Panc1 (cell line): ENCODE measurements around the gene CHCHD3. TPM values are rescaled to one million over a fixed set of nuclear protein-coding genes. Genes with fewer than 3 reads are reported as not detected.

Source experiments
- ATAC-seq: fragments of 200-7000 bp; cut with Tn5 transposase; 2 replicates; pipeline ENCODE4 v1.9.1; 2020; ENCODE audit warnings: mild to moderate bottlenecking, moderate library complexity
- BruUV-seq: library from RNA; stranded (reverse); fragments of 400-500 nt; replicated peaks from 2 replicates; lab custom pipeline; 2021; lab: Mats Ljungman, UMichigan
- CTCF ChIA-PET: fragments of 300-600 bp; sonication (Branson Sonifier 250); formaldehyde crosslinking; loops from one replicate; lab custom pipeline; 2022; ENCODE audit warnings: antibody characterized with exemption; lab: Charles Lee
- POLR2A ChIA-PET: fragments of 300-600 bp; sonication (Branson Sonifier 250); formaldehyde crosslinking; loops from one replicate; lab custom pipeline; 2022; ENCODE audit warnings: antibody characterized with exemption; lab: Charles Lee
- DNase-seq: peaks from one replicate; pipeline ENCODE4 v3.0.0-alpha.2; 2010; ENCODE audit warnings: low read depth, low spot score
- H3K27ac ChIP-seq: 2 replicates; pipeline ENCODE4 v1.5.1; 2011; ENCODE audit warnings: mild to moderate bottlenecking, low read length, inconsistent platforms
- H3K27me3 ChIP-seq: fragments of 200-500 bp; sonication (Bioruptor generic); 2 replicates; pipeline ENCODE4 v1.6.0; 2014; ENCODE audit warnings: low read length, inconsistent platforms; ENCODE audit not compliant: control insufficient read depth, insufficient read depth
- H3K36me3 ChIP-seq: fragments of 200-500 bp; sonication (Bioruptor generic); 2 replicates; pipeline ENCODE4 v1.5.1; 2014; ENCODE audit warnings: inconsistent platforms, mild to moderate bottlenecking, low read length, moderate library complexity; ENCODE audit not compliant: control insufficient read depth, insufficient read depth
- H3K4me1 ChIP-seq: 2 replicates; pipeline ENCODE4 v1.5.1; 2011; ENCODE audit warnings: inconsistent platforms, mild to moderate bottlenecking, low read length, moderate library complexity; ENCODE audit not compliant: control insufficient read depth, insufficient read depth
- H3K4me3 ChIP-seq, 2 experiments: 2 replicates each; pipeline ENCODE4 v1.5.1; 2011 to 2012; ENCODE audit warnings: low read depth in 2 of 2, low read length in 2 of 2, mild to moderate bottlenecking in 2 of 2, inconsistent platforms in 1 of 2, moderate library complexity in 1 of 2
- H3K9me3 ChIP-seq: fragments of 200-500 bp; sonication (Bioruptor generic); 2 replicates; pipeline ENCODE4 v1.5.1; 2014; ENCODE audit warnings: low read depth, mild to moderate bottlenecking, inconsistent platforms, low read length, moderate library complexity; ENCODE audit not compliant: control insufficient read depth, insufficient read depth
- CTCF ChIP-seq: fragments of 450-650 bp; IDR thresholded peaks from 2 replicates; pipeline ENCODE4 v1.5.1; 2017; ENCODE audit warnings: mild to moderate bottlenecking
- POLR2AphosphoS5 ChIP-seq: IDR thresholded peaks from 2 replicates; pipeline ENCODE4 v1.6.1; 2012; ENCODE audit warnings: mild to moderate bottlenecking, low read depth, low read length, moderate library complexity
- REST ChIP-seq, 2 experiments: IDR thresholded peaks; 2 replicates each; pipeline ENCODE4 v1.6.1; 2011 to 2012; ENCODE audit warnings: low read depth in 2 of 2, control low read depth in 1 of 2, low read length in 1 of 2, mild to moderate bottlenecking in 1 of 2, moderate library complexity in 1 of 2; ENCODE audit not compliant: insufficient read depth in 1 of 2
- SIN3A ChIP-seq: IDR thresholded peaks from 2 replicates; pipeline ENCODE4 v1.6.1; 2012; ENCODE audit warnings: low read depth, mild to moderate bottlenecking, low read length, moderate library complexity, borderline replicate concordance; ENCODE audit not compliant: insufficient read depth
- TCF7L2 ChIP-seq: IDR thresholded peaks from 2 replicates; pipeline ENCODE4 v1.6.1; 2011; ENCODE audit warnings: mild to moderate bottlenecking, low read depth, low read length, inconsistent platforms
- in situ Hi-C: cut with HindIII; loops from 2 replicates; pipeline ENCODE4 v1.10.0; 2016; ENCODE audit warnings: low sequenced_read_pairs, low pct_unique_long_range_greater_than_20kb
- intact Hi-C: fragments of 100-400 bp; cut with micrococcal nuclease; formaldehyde crosslinking; loops from one replicate; pipeline ENCODE4 v1.10.0; 2022; ENCODE audit not compliant: unreplicated experiment
- total RNA-seq: library from RNA; stranded (reverse); gene quantifications from one replicate; pipeline ENCODE4 v1.2.1, GENCODE V29; 2021; ENCODE audit not compliant: unreplicated experiment

CHCHD3 gene
- total RNA-seq, 1 experiment from 2014 or later: 109 TPM

DNA sequence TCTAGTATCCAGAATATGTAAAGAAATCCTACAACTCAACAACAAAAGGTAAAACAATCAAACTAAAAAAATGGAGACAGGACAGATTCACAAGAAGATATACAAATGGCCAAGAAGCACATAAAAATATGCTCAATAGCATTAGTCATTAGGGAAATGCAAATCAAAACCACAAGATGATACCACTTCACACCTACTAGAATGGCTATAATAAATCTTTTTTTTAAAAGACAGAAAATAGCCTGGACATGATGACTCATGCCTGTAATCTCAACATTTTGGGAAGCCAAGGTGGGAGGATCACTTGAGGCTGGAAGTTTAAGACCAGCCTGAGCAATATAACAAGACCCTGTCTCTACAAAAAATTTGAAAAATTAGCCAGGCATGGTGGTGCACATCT, 27.9 kb upstream of the CHCHD3 start:
- Histone ChIP-seq H3K27me3 (peaks cover 9% of the 10 kb centered on the region; the same call in 1 of the 2 replicates), H3K4me3 (no peak overlapping the region), H3K36me3 (no peaks in the 10 kb centered on the region), H3K27ac (no peak overlapping the region), H3K4me1 (no peaks in the 10 kb centered on the region), H3K9me3 (no peaks in the 10 kb centered on the region)
- ATAC-seq (no peak), DNase-seq (no peak)
- BruUV-seq: no TSS peak
- intact Hi-C loops (no loop called here), in situ Hi-C loops (no loop called here)
- POLR2A ChIA-PET: no interaction called here
- CTCF ChIA-PET: interaction anchor here (0.7 kb wide), 1 partner anchor 794 kb away, joined by 3 read pairs; no protein-coding TSS in a partner anchor
- no peak for TF ChIP-seq SIN3A
- TF ChIP-seq REST (IDR thresholded peaks at IDR 0.05; ENCODE audit: insufficient read depth in 1 of 2, low read depth in 2 of 2, low read length in 1 of 2): no peak
- TF ChIP-seq TCF7L2: no peak
- TF ChIP-seq POLR2AphosphoS5: no peak
- no peak for TF ChIP-seq CTCF

GRCh38 chr7:133108023-133108422, 26.1 kb upstream of the CHCHD3 start:
- H3K9me3 ChIP-seq: no peaks in the 10 kb centered on the region
- no peak overlapping the region for H3K27ac ChIP-seq
- no peak overlapping the region for H3K4me3 ChIP-seq
- H3K4me1 ChIP-seq: no peaks in the 10 kb centered on the region
- ChIA-PET CTCF (no interaction called here), POLR2A (no interaction called here)
- BruUV-seq: no TSS peak
- in situ Hi-C loops: no loop called here
- peaks cover 10% of the 10 kb centered on the region; the same call in 1 of the 2 replicates for H3K27me3 ChIP-seq
- intact Hi-C loops: no loop called here
- DNase-seq (no peak), ATAC-seq (no peak)
- TF ChIP-seq REST (IDR thresholded peaks at IDR 0.05; ENCODE audit: insufficient read depth in 1 of 2, low read depth in 2 of 2, low read length in 1 of 2): no peak
- TF ChIP-seq CTCF: no peak
- H3K36me3 ChIP-seq: no peaks in the 10 kb centered on the region
